ENCODE measurements around the gene RAD51B.
A peak's percentile ranks its signal among the peaks of the same experiment; 100 is the strongest.

RAD51B gene

GRCh38 chr14:68627868-68628604 lies 808.5 kb downstream of the RAD51B start:
- TF ChIP-seq CTCF (IDR thresholded peaks at IDR 0.05; ENCODE audit: extremely low read depth, missing control alignments) = no peak
- DNase-seq (ENCODE audit: low spot score) = peak; percentile 70

- no peak for DNase-seq (ENCODE audit: low spot score)
- no peak for TF ChIP-seq CTCF (IDR thresholded peaks at IDR 0.05; ENCODE audit: extremely low read depth, missing control alignments)
Measured at GRCh38 chr14:68628605-68629310, 809.2 kb downstream of the RAD51B start.

- no peak for DNase-seq (ENCODE audit: low spot score)
- TF ChIP-seq CTCF (IDR thresholded peaks at IDR 0.05; ENCODE audit: extremely low read depth, missing control alignments) = no peak
Measured at GRCh38 chr14:68630081-68630571, 810.5 kb downstream of the RAD51B start.

GRCh38 chr14:68630611-68631393 lies 811.2 kb downstream of the RAD51B start:
- no peak for DNase-seq (ENCODE audit: low spot score)
- no peak for TF ChIP-seq CTCF (IDR thresholded peaks at IDR 0.05; ENCODE audit: extremely low read depth, missing control alignments)

- DNase-seq (ENCODE audit: low spot score) = no peak
- no peak for TF ChIP-seq CTCF (IDR thresholded peaks at IDR 0.05; ENCODE audit: extremely low read depth, missing control alignments)
Measured at GRCh38 chr14:68631394-68632053, 811.9 kb downstream of the RAD51B start.

- no peak for DNase-seq (ENCODE audit: low spot score)
Measured at GRCh38 chr14:68632054-68632895, 812.7 kb downstream of the RAD51B start.

More at GRCh38 chr14:68632054-68632895, 812.7 kb downstream of the RAD51B start:
- TF ChIP-seq CTCF (IDR thresholded peaks at IDR 0.05; ENCODE audit: extremely low read depth, missing control alignments) = no peak

Data from GM20000 (cell line).